ENCODE data around the gene POMGNT1.

Gene POMGNT1

GRCh38 chr1:46206399-46206798 lies 8.2 kb upstream of the POMGNT1 start:
- no peak for DNase-seq

GRCh38 chr1:46205791-46206190 lies 7.6 kb upstream of the POMGNT1 start:
- DNase-seq, result no peak

GRCh38 chr1:46205141-46205540 lies 6.9 kb upstream of the POMGNT1 start:
- no peak for DNase-seq

- no peak for DNase-seq
Observed at GRCh38 chr1:46204406-46204742, 6.1 kb upstream of the POMGNT1 start.

- DNase-seq, result no peak
Observed at GRCh38 chr1:46203738-46204405, 5.6 kb upstream of the POMGNT1 start.

GRCh38 chr1:46199233-46199749 lies 1.1 kb upstream of the POMGNT1 start:
- no peak for DNase-seq

GRCh38 chr1:46197560-46197963 lies 672 bp downstream of the POMGNT1 start:
- no peak for DNase-seq

GRCh38 chr1:46196609-46197008 lies 1.6 kb downstream of the POMGNT1 start:
- DNase-seq, result no peak

GRCh38 chr1:46194641-46195193 lies 3.5 kb downstream of the POMGNT1 start:
- no peak for DNase-seq

GRCh38 chr1:46193984-46194570 lies 4.2 kb downstream of the POMGNT1 start:
- DNase-seq, result no peak

- no peak for DNase-seq
Observed at GRCh38 chr1:46193285-46193684, 4.9 kb downstream of the POMGNT1 start.

- DNase-seq, result no peak
Observed at GRCh38 chr1:46192171-46192570, 6.1 kb downstream of the POMGNT1 start.

GRCh38 chr1:46191033-46191701 lies 7.1 kb downstream of the POMGNT1 start:
- no peak for DNase-seq

- no peak for DNase-seq
Observed at GRCh38 chr1:46190539-46190938, 7.7 kb downstream of the POMGNT1 start.

GRCh38 chr1:46188295-46189030 lies 9.8 kb downstream of the POMGNT1 start:
- no peak for DNase-seq

- no peak for DNase-seq
Observed at GRCh38 chr1:46187106-46187869, 10.9 kb downstream of the POMGNT1 start.

- no peak for DNase-seq
Observed at GRCh38 chr1:46186076-46186475, 12.2 kb downstream of the POMGNT1 start.

- peak; percentile 75 for DNase-seq
Observed at GRCh38 chr1:46184920-46185658, 13.1 kb downstream of the POMGNT1 start.

- DNase-seq, result no peak
Observed at GRCh38 chr1:46183926-46184557, 14.2 kb downstream of the POMGNT1 start.

- DNase-seq, result no peak
Observed at GRCh38 chr1:46183079-46183847, 15.0 kb downstream of the POMGNT1 start.

Data from activated naive CD4-positive, alpha-beta T cell treated with Interleukin-2 at 50 U/mL for 16 hours (primary cell).